Stimulated activated naive CD4-positive, alpha-beta T cell treated with Interleukin-2 at 50 U/mL for 16 hours (primary cell): ENCODE data around the gene NDUFAF3.

Experiments used
- DNase-seq: peaks from one replicate; lab custom pipeline; 2025; lab: John Stamatoyannopoulos, UW

Gene NDUFAF3

GRCh38 chr3:49054344-49054862 lies 32.5 kb downstream of the NDUFAF3 start:
- DNase-seq, result no peak

GRCh38 chr3:49057268-49057667 lies 35.3 kb downstream of the NDUFAF3 start:
- DNase-seq, result no peak

- no peak for DNase-seq
Observed at GRCh38 chr3:49058011-49058410, 36.1 kb downstream of the NDUFAF3 start.
